ENCODE measurements around the gene MLXIPL. TPM values are rescaled to one million over a fixed set of nuclear protein-coding genes. Genes with fewer than 3 reads are reported as not detected.

MLXIPL gene
- total RNA-seq, 8 experiments from 2014 or later = 0.50 to 13.1 (median 0.92) TPM

DNA sequence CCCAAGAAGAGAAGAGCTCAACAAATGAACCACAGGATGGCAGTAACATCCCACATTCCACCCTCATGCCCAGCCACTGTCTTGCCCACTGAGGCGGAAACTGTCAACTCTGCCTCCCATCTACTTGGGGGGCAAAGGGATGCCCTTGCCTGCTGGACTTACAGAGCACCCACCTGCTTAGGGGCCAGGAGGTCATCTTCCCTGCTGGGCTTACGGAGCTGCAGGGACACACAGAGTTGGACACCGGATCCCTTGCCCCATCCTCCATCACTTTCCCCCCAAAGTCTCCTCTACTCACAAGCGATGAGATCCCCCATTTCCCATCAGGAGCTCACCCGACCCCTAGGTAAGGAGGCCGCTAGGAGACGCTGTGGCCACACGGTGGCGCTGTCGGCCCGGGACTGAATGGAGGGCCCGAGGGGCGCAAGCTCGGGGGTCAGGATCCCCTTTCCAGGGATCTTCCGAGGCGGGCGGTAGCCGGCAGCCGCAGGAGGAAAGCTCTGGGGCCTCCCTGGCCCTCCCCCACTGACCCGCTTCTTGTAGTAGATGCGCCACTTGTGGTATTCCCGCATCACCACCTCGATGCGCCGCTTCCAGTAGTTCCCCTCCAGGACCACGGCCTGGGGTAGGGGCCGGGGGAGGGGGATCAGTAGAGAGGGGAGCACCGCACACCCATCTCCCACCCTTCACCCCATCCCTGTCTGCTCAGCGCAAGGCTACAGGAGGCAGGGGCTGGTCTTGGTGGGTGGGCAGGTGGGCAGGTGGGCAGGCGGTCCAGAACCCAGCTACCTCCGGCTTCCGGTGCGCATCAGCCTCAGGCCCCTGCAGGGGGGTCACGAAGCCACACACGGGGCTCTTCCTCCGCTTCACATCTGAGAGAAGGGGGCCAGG lies 17.3 kb downstream of the MLXIPL start:
- ATAC-seq (replicated peaks in 6 of 8) = peak; percentile 62 to 95 (median 87)

GRCh38 chr7:73605601-73606220 lies 18.6 kb downstream of the MLXIPL start:
- ATAC-seq (replicated peaks in 6 of 8) = no peak
- WGBS, 10 experiments = 20 to 87% (median 60%) methylated on average over 1 to 6 of the region's 23 CpGs; no CpG with 5 or more reads in 5 of the 10 experiments
- Histone ChIP-seq H3K27ac (no peak overlapping the region), H3K4me1 (replicated peaks in 1 of 2) (no peaks in the 10 kb centered on the region), H3K4me3 (no peak overlapping the region)
- in situ Hi-C loops (cut with MboI; ENCODE audit: low pct_unique_long_range_greater_than_20kb in 2 of 9, low sequenced_read_pairs in 9 of 9, unreplicated experiment in 9 of 9) = loop anchor here in 7 of 9 experiments (10.0 to 25.0 kb wide), 5 partner anchors 69 to 257 kb away; partner anchors contain the start of genes TMEM270 (in 2 of the 7) and ABHD11 (in 1 of the 7)

More for the DNA sequence above, 17.3 kb downstream of the MLXIPL start:
- WGBS, 10 experiments = 2 to 68% (median 37%) methylated on average over 1 to 9 of the region's 36 CpGs; no CpG with 5 or more reads in 6 of the 10 experiments
- no peak overlapping the region for H3K4me3 ChIP-seq
- H3K27ac ChIP-seq = no peak overlapping the region
- H3K4me1 ChIP-seq (replicated peaks in 1 of 2) = no peaks in the 10 kb centered on the region
- in situ Hi-C loops (cut with MboI; ENCODE audit: low pct_unique_long_range_greater_than_20kb in 2 of 9, low sequenced_read_pairs in 9 of 9, unreplicated experiment in 9 of 9) = loop anchor here in 7 of 9 experiments (10.0 to 25.0 kb wide), 5 partner anchors 68 to 255 kb away; partner anchors contain the start of genes TMEM270 (in 2 of the 7) and ABHD11 (in 1 of the 7)

DNA sequence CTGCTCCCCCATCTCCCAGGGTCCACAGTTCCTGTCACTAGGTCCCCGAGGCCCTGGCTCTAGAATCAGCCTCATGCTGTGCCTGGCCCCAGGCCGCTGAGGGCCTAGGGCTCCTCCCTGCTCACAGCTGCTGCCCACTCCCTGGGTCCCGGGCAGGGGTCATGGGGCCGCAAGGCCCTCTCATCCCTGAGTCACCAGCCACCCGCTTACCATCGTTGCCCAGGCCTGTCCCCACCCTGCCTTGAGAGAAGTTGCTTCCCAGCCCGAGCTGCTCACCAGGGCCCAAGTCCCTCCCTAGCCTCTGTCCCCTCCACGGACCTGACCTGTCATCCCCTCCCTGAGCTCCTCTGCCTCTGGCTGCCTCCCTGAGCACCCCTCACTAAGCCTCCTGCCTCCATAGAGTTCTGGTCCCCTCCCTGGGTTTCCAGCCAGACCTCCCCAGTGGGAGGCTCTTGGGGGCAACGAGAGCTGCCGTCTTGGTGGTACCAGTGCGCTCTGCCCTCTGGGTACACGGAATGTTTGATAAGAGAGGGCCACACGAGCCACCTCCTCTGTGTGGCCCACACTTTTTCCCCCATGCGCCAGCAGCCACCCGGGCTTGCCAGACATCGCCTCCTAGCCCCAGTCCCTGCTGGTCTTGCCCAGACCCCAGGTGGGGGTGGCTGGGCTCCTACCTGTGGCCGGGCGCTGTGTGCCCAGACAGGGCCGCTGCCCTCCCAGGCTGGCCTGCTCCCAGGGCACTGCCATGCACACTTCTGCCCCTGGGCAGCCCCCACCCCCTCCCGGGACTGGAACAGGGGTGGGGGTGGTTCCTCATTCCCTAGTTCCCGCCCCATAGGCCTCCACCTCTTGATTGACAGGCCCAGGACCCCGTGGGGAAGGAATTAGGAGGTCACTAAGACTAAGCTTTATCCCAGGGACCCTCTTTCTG lies 21.3 kb downstream of the MLXIPL start:
- in situ Hi-C loops (cut with MboI; ENCODE audit: low pct_unique_long_range_greater_than_20kb in 2 of 9, low sequenced_read_pairs in 9 of 9, unreplicated experiment in 9 of 9) = loop anchor here in 7 of 9 experiments (10.0 to 25.0 kb wide), 5 partner anchors 72 to 259 kb away; partner anchors contain the start of genes TMEM270 (in 2 of the 7) and ABHD11 (in 1 of the 7)
- 40 to 60% (median 50%) methylated on average over 1 to 2 of the region's 22 CpGs; no CpG with 5 or more reads in 7 of the 10 experiments for WGBS, 10 experiments
- no peak overlapping the region for H3K4me3 ChIP-seq
- H3K27ac ChIP-seq = no peak overlapping the region
- no peaks in the 10 kb centered on the region for H3K4me1 ChIP-seq (replicated peaks in 1 of 2)
- ATAC-seq (replicated peaks in 6 of 8) = peak in 3 of 8 experiments; percentile 7 to 56 (median 46)

DNA sequence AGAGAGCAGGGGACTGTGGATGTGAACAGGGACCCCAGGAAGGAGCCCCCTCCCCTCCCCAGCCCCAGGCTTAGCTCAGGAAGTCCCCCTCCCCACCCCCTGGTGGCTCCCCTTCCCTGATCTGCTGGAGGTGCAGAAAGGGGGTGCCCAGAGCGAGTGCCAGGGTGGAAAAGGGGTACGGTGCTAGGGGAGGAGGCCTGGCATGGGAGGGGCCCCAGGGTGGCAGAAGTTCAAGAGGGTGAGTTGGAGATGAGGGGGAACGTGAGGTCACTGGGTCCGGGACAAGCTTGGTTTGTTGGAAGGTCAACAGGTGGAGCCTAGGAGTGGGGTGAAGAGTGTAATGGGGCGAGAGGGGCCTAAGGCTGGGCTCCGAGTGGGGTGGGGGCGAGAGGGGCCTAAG lies 24.4 kb downstream of the MLXIPL start:
- in situ Hi-C loops (cut with MboI; ENCODE audit: low pct_unique_long_range_greater_than_20kb in 2 of 9, low sequenced_read_pairs in 9 of 9, unreplicated experiment in 9 of 9) = loop anchor here in 7 of 9 experiments (10.0 to 25.0 kb wide), 5 partner anchors 75 to 262 kb away; partner anchors contain the start of genes TMEM270 (in 2 of the 7) and ABHD11 (in 1 of the 7)
- no peak overlapping the region for H3K27ac ChIP-seq
- H3K4me1 ChIP-seq (replicated peaks in 1 of 2) = no peaks in the 10 kb centered on the region
- H3K4me3 ChIP-seq = no peak overlapping the region
- ATAC-seq (replicated peaks in 6 of 8) = no peak
- WGBS, 10 experiments = no CpG with 5 or more reads among the region's 7 CpGs

- in situ Hi-C loops (cut with MboI; ENCODE audit: low pct_unique_long_range_greater_than_20kb in 2 of 9, low sequenced_read_pairs in 9 of 9, unreplicated experiment in 9 of 9) = no loop called here
- no peak for ATAC-seq (replicated peaks in 6 of 8)
- Histone ChIP-seq H3K27ac (no peak overlapping the region), H3K4me3 (no peak overlapping the region), H3K4me1 (replicated peaks in 1 of 2) (no peaks in the 10 kb centered on the region)
- 20 to 80% (median 61%) methylated on average over 1 to 3 of the region's 13 CpGs; no CpG with 5 or more reads in 3 of the 10 experiments for WGBS, 10 experiments
Observed at GRCh38 chr7:73599151-73599882, 25.0 kb downstream of the MLXIPL start.

- H3K27ac ChIP-seq = no peak overlapping the region
- H3K4me1 ChIP-seq (replicated peaks in 1 of 2) = no peaks in the 10 kb centered on the region
- in situ Hi-C loops (cut with MboI; ENCODE audit: low pct_unique_long_range_greater_than_20kb in 2 of 9, low sequenced_read_pairs in 9 of 9, unreplicated experiment in 9 of 9) = no loop called here
- ATAC-seq (replicated peaks in 6 of 8) = peak in 2 of 8 experiments; percentile 49 to 71
- 20 to 92% (median 75%) methylated on average over 1 to 5 of the region's 5 CpGs; no CpG with 5 or more reads in 1 of the 10 experiments for WGBS, 10 experiments
- H3K4me3 ChIP-seq = no peak overlapping the region
Observed at GRCh38 chr7:73597978-73598782, 26.1 kb downstream of the MLXIPL start.

GRCh38 chr7:73596191-73597065 lies 27.9 kb downstream of the MLXIPL start:
- no CpG with 5 or more reads among the region's 37 CpGs for WGBS, 10 experiments
- no peak overlapping the region for H3K27ac ChIP-seq
- ATAC-seq (replicated peaks in 6 of 8) = peak in 3 of 8 experiments; percentile 11 to 14 (median 11)
- no peak overlapping the region for H3K4me3 ChIP-seq
- in situ Hi-C loops (cut with MboI; ENCODE audit: low pct_unique_long_range_greater_than_20kb in 2 of 9, low sequenced_read_pairs in 9 of 9, unreplicated experiment in 9 of 9) = no loop called here
- no peaks in the 10 kb centered on the region for H3K4me1 ChIP-seq (replicated peaks in 1 of 2)

DNA sequence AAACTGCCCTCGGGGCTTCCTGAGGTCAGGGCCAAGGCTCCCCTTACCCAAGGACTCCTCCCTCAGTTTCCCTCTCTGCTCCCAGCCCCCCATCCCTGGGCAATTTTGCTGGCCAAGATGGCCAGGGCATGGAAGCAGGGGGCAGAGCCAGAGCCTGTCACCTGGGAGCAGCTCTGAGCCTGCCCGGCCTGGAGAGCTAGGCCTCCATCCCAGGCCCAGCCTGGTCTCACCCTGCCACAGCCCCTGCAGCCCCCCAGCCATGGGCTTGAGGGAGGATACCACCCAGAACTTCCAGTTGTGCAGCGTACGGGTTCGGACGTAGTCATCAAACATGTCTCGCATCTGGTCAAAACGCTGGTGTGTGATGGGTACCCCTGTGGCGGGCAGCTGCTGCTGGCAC lies 29.0 kb downstream of the MLXIPL start:
- in situ Hi-C loops (cut with MboI; ENCODE audit: low pct_unique_long_range_greater_than_20kb in 2 of 9, low sequenced_read_pairs in 9 of 9, unreplicated experiment in 9 of 9) = no loop called here
- H3K4me1 ChIP-seq (replicated peaks in 1 of 2) = no peaks in the 10 kb centered on the region
- WGBS, 10 experiments = 73% methylated on average over 2 of the region's 9 CpGs; no CpG with 5 or more reads in 9 of the 10 experiments
- ATAC-seq (replicated peaks in 6 of 8) = no peak
- H3K27ac ChIP-seq = no peak overlapping the region
- no peak overlapping the region for H3K4me3 ChIP-seq

GRCh38 chr7:73593207-73594045 lies 30.9 kb downstream of the MLXIPL start:
- Histone ChIP-seq H3K4me1 (replicated peaks in 1 of 2) (no peaks in the 10 kb centered on the region), H3K4me3 (no peak overlapping the region), H3K27ac (no peak overlapping the region)
- 20 to 80% (median 51%) methylated on average over 1 to 6 of the region's 14 CpGs; no CpG with 5 or more reads in 3 of the 10 experiments for WGBS, 10 experiments
- ATAC-seq (replicated peaks in 6 of 8) = peak in 2 of 8 experiments; percentile 8 to 13
- in situ Hi-C loops (cut with MboI; ENCODE audit: low pct_unique_long_range_greater_than_20kb in 2 of 9, low sequenced_read_pairs in 9 of 9, unreplicated experiment in 9 of 9) = no loop called here

- WGBS, 10 experiments = 78 to 100% (median 85%) methylated on average over 1 to 12 of the region's 12 CpGs; no CpG with 5 or more reads in 1 of the 10 experiments
- peaks cover 0 to 6% of the 10 kb centered on the region in 2 donors for H3K4me1 ChIP-seq (replicated peaks in 1 of 2)
- H3K4me3 ChIP-seq = no peak overlapping the region
- no peak for ATAC-seq (replicated peaks in 6 of 8)
- in situ Hi-C loops (cut with MboI; ENCODE audit: low pct_unique_long_range_greater_than_20kb in 2 of 9, low sequenced_read_pairs in 9 of 9, unreplicated experiment in 9 of 9) = no loop called here
- H3K27ac ChIP-seq = peak overlapping the region in 1 of 2 donors; percentile 59
Observed at GRCh38 chr7:73586911-73587310, 37.4 kb downstream of the MLXIPL start.
